Activated T-helper 9 cell treated with anti-CD3 and anti-CD28 coated beads, Interleukin-2, amount 50 U/mL, for 16 hours (primary cell): Measurements from ENCODE around the gene NACC2.
"Not testable (repeated sequence)": the region's sequence is repeated elsewhere in the genome, so short reads cannot be mapped to it uniquely, and the experiment has no call there.

ENCODE experiments used
- DNase-seq: peaks from one replicate; pipeline ENCODE4 v3.0.0-alpha.2; 2020; ENCODE audit warnings: low read depth

Gene NACC2

DNA sequence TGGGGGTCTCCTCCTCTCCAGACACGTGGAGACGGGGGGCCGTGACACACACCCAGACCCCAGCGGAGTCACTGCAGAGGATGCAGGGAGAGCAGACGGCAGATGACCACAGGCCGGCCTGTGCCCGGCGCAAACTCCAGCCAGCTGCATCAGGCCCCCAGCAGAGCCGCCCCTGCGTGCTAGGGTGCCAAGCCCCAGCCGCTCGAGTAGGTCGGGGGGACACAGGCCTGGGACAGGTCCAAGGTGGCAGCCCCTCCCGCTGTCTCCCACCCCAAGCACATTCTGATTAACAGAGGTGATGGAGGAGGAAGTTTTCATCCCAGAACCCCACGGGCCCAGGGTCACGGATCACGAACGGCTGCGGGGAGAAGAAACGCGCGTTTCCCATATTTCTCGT is 14.4 kb downstream of the NACC2 start:
- DNase-seq, result no peak

DNA sequence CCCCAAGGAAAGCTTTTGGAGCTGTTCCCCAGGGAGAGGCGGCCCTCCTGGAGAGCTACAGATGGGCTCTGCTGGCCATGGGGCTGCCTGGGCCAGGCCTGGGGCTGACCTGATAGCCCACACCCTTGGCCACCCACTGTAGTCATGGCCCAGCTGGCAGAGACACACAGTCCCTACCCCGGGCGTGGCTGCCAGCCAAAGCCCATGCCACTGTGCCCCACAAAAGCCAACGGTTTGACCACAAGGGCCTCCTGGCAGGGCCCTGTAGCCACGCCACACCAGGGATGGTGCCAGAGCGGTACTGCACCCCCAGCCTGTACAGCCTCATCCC is 15.2 kb downstream of the NACC2 start:
- DNase-seq, result no peak

DNA sequence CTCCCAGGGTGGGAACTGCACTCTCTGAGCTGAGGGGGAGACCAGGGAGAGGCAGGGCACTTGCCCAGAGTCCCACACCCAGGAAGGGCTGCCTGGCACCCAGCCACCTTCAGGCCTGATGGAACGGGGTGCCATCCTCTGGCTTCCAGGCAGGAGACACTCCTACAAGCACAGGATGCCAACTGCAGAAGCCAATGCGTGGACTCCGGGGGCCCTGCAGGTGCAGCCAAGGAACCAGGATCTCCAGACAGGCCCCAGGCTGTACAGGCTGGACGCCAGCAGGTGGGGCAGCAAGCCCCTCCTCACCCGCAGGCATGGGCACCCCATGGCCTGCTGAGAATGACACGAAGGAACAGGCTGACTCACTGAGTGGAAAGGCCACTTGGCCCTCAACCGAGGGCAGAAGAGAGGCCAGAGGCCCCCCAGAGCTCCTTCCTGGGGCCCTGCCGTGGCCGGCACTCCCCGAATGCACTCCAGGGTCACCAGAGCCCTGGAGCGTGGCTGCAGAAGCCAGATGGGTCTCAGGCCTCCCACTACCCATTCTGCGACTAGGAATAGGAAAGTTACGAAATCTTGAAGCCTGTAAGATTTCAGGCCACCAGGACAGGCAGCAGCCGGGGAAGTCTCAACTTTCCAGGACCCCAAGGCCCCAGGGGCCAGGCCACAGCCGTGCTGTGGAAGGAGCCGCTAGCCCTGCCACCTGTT is 15.7 kb downstream of the NACC2 start:
- no peak for DNase-seq

DNA sequence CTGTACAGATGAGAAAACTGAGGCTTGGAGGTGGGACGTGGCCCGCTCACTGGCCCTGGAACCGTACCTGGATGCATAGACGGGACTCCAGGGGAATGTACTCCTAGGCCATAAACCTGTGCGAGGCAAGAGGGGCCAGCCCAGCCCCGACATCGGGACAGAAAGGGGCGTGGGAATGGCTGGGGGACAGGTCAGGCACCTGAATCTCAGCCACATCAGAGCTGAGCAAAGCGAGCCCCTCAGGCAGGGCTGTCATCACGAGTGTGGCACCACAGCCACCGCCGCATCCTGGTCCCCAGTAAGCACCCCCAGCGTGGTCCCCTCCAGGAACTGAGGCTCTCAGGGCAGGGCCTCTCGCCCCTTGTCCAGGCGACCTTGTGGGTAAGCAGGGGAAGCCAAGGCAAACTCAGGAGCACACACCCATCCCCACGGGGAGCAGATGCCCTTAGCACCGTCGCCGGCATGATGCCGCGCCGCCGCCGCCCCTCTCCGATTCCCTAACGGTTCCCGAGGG is 16.5 kb downstream of the NACC2 start:
- DNase-seq, result no peak

DNA sequence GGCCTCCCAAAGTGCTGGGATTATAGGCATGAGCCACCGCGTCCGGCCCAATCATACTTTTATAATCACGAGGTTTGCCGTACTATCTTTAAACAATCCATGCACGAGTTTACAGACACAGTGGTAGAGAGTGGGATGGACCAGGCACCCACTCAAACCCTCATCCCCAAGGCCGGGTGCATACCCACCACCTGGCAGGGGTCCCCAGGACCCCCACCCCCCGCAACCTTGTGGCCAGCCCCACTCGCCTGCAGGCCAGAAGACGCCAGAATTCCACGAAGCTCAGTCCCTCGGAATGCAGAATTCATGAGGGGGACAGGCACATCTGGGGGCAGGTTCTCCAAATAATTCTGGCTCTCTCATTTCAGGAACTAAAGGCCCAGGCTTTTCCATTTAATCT is 17.1 kb downstream of the NACC2 start:
- DNase-seq, result no peak

DNA sequence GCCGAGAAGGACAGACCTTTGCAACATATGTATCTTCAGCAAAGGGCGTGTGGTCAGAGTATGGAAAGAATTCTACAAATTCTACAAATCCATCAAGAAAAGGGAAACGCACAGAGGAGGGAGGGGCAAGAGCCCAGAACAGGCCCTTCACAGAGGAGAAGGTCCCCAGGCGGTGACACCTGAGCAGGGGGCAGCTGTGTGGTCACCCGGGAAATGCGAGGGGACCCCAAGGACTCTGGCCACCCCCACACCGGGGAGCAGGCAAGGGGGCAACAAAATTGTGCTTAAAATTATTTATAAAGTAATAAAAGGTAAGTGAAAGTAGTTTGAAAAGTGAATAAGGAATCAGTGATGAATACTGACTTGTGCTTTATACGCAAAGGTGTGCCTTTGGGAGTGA is 17.6 kb downstream of the NACC2 start:
- DNase-seq, result no peak

DNA sequence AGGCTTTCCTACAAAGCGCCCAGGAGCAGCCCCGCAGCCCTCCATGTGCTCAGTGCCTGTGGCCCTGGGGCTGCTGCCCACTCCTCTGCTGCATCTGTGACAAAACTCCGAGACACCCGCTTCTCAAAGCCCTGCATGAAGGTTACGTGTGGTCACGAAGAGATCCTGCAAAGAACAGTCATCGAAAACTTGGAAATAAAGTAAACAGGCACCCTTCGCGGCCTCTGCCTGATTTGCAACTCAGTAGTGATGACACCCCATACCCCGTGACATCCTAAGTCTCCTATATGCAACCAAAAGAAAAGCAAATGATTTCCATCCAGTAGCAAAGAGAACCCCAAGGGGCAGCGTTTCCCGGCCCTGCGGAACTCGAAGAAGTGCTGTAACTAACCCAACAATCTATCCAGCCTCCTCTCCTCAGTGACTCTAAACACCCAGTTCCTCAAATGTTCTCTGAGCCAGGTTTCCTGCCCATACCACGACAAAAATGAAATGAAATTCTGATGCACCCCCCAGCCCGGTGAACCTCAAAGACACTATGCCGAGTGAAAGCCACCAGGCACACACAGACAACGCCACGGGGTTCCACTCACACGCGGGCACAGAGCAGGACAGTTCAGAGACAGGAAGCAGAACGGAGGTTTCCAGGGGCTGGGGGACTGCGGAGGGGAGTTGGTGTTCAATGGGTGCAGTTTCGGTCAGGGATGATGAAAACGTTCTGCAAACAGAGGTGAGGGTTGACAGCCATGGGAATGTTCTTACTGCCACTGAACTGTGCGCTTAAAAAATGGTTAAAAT is 19.0 kb downstream of the NACC2 start:
- no peak for DNase-seq

DNA sequence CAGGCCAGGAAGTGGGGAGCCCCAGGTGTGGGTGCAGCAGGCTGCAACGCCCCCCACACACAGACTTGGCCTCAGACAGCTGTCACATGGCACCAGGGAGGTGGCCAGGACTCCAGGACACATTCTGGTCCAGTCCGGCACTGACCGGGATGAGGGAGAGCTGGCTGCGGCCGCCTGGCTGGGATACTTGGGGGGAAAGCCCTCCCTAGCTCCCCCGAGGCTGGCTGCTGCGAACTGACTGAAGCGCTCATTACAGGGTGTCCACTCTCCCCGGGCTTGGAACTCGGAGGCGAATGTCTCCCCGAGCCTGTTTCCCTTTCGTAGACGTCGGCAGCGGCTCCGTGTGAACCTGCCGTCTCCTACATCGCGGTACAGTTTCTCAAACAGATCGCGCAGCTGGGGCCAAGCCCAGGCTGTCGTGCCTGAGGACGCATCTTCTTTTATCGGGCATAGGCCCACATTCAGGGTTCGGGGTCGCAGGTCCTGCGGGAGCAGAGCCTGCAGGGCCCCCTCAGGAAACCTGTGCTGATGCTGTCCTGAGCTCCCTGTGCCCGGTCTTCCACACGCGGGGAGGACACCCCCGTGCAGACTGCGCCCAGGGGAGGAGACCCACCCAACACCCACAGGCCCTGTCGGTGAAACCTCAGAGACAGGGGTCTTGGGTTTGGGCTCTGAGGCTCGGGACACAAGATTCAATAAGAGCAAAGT is 19.8 kb downstream of the NACC2 start:
- no peak for DNase-seq

DNA sequence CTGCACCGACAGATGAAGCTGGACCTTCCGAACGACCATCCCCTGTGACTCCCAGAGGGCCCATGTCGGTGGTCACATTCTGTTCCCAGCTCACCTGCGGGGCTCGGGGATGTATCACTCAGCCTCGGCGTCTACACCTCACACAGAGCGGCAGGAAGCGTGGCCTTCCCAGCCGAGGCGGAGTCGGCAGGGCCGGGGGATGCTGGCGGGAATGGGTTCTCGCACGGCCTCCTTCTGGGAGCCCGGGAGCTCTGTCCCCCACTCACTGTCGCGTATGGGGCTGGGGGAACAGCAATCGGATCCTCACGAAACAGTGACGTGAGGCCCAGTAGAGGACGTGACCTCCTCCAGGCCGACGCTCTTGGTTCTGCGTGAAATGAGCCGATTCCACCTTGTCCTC is 20.4 kb downstream of the NACC2 start:
- no peak for DNase-seq

DNA sequence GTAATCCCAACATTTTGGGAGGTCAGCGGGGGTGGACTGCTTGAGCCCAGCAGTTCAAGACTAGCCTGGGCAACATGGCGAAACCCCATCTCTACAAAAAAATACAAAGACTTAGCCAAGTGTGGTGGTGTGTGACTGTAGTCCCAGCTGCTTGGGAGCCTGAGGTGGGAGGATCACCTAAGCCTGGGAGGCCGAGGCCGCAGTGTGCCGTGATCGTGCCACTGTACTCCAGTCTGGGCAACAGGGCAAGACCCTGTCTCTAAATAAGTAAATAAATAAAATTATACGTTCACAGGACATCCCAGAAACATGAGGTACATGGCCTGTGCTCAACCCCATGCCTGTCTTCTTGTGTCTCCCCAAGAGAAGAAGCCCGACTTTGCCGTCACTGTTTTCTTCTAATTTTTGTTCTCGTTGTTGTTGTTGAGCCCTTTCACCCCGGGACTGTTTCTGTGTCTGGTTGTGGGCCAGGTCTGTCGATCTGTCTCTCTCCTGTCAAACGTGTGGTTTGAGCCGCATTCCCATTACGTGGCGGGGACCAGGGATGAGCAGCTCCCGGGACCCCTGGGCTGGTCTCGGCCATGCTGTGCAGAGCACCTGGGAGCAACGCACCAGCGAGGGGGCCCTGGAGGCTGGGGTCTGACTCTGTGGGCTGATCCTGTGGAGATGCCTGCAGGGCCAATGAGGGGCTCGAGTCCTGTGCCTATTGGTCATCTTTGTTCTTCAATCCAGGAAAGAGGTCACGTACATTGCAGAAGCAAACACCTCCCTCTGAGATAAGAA is 32.2 kb downstream of the NACC2 start:
- no peak for DNase-seq

DNA sequence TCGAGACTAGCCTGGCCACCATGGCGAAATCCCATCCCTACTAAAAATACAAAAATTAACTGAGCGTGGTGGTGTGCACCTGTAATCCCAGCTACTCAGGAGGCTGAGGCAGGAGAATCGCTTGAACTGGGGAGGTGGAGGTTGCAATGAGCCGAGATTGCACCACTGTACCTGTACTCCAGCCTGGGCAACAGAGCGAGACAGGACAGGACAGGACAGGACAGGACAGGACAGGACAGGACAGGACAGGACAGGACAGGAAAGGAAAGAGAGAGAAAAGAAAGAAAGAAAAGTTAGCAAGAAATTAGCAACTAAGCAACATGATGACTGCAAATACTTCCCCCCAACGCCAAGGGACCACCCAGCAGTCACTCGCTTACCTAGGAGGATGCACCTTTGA is 33.2 kb downstream of the NACC2 start:
- not testable (repeated sequence) for DNase-seq

DNA sequence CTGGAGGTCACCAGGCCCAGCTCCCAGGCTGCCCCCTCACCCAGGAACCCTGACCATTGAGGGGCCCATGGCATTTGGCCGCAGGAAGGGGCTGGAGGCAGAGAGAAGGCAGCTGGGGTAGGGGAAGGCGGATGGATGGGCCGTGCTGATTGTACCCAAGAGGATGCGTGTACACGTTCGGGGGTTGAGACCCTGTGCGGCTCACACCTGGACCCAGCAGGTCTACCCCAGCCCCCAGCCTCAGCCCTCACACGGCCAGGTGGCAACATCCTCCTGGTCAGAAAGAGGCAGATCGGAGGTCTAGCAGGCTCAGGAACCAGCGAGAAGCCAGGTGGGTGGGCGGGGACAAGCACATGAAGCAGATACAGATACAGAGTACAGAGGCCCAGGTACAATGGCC is 33.7 kb downstream of the NACC2 start:
- DNase-seq, result no peak

DNA sequence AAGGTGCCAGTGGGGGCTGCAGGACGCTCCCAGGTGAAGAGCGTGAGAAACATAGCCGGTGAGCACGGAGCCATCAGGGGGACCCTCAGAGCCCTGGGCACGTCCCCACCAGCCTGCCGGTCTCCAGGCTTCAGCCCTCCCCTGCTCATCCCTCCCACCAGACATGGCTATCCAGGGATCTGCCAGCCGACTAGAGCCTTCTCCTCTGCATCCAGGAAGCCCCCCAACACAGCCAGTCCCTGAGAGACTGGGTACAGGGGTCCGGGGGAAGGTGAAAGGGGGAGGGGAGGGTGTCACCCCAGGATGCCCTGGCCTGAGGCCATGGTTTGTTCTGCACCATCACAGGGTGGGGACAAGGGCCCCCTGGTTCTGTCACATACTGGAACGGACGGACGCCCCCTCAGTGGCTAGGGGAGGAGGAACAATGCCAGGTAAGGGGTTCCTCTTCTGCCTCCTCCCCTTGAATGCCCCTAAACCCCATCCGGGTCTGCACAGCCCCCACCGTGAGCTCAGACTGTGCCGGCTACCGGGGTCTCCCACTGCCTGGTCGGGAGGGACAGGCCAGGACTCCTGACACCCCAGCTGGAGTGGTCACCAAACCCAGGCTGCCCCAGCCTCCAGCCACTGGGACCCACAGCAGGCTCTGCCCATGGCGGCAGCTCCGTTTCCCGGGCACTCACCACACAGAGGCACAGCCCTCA is 34.3 kb downstream of the NACC2 start:
- no peak for DNase-seq

DNA sequence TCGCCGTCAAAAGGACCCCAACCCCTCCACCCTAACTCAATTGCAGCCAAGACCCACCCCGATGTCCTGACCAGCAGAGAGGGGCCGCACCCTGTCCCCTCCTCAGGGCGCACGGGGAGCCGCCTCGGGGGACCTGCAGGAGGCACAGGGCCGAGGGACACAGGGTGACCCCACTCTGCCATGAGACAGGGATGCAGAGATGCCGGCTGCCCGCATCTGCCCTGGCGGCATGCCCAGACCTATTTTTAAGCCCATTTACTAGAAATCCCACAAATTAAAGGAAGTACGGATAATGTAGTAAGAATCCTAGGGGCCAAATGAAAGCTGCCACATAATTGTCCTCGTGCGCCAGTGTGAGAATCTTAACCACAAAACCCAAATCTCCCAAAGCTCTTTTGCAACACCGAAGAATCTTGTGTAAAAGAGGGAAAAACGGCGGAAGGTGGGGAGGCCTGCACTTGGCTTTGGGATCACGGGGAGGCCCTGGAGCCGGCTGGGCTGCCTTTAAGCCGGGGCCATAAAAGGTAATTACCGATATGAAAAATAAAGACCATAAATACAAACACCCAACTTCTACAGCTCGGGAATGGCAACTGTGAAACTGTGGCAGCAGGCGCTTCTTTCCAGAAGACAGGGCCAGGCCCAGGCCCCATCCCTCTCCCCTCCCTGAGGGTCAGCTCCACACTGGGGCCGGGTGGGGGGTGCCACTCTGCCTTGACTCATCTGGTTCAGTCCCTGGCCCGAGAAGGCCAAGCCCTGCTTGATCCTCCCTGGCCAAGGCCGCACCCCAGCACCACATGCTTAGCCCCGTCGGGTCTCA is 35.0 kb downstream of the NACC2 start:
- no peak for DNase-seq

DNA sequence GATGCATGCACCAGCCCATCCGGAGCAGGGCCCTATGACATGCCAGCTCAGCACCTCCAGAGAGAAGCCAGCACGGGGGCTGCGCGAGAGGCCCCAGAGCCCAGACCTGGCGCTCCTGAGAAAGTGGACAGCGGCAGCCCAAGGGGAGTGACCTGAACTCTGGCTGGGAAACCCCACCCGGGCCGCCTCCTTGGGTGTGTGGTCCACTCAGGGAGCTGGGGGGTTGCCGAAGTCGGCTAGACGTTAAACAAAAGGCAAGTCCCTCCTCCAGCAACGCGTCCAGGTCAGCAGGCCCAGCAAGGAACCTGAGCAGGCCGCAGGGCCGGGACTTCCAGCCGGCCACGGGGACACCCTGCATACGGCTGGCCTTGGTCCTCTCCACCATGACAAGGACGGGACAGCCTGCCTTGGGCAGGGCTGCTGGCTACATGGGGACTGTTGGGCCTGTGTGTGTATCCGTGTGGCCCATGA is 35.7 kb downstream of the NACC2 start:
- no peak for DNase-seq

DNA sequence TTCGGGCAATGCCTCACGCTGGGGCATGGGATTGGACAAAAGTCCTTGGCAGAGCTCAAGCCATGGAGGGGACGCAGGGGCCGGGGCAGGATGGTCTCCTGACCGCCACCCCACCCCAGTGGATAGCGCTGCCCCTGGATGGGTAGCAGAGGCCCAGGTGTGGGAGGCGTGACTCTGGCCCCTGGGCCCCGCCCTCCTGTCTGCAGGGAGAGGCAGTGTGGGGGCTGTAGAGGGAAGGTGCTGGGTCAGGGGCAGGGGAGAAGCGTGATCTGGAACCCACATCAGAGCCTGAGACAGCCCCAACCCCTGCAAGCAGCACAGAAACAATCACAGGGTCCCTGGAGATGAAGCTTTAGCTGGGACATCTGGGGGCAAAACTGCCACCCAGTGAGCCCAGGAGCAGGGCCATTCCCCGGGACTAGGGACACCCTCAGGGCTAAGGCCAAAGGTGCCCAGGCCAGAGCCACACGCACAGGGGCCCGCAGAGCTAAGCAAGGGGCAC is 36.2 kb downstream of the NACC2 start:
- DNase-seq, result no peak

DNA sequence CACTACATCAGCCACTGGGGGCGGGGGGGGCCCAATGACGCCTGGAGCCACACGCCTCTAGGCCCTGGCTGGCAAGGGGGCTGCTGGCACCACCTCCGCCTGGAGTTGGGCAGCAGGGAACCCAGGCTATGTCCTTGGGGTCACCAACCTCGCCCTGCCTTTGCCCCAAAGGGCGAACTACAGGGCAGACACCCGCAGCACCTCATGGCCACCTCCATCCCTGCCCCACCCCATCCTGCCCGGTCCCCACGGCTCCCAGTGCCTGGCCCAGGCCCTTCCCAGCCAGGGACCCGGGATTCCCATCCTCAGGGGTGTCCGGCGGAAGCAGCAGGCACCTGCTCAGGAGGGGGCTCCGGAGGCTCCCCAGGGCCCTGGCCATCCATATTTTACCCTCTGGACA is 37.0 kb downstream of the NACC2 start:
- DNase-seq, result no peak

DNA sequence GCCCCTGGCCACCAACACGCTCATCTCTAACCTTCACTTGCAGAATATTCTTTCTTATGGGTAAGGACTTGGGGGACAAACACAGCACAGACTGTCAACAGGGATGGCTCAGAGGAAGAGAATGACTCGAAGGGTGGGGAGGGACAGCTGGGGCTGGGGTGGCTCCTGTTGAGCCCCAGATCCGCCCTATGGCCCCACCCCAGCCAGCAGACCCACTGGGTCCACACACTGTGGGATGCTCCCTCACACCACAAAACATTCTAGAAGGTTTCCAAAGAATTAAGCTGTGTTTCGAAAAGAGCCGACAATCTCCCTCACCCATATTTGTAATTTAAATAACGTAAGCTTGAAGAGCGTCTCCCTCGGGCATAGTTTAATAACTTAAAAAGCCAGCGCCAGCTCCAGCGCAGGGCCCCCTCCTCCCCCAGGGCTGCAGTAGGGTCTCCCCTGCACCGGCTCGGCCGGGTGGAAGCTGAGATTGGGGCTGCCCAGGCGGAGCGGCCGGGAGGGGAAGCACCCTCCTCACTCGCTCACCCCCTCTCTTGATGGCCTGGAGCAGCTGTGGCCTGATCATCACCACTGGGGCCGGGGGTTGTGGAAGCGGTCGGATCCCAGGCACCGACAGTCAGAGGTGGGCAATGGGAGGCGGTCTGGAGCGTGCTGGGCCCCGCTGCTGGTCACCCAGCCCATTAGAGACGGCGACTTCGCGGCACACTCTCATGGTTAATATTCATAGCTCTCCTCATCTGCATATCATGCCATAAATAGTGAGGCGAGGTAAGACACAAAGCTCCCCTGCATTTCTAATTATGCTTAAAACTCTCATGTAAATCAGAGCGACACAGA is 37.6 kb downstream of the NACC2 start:
- no peak for DNase-seq

DNA sequence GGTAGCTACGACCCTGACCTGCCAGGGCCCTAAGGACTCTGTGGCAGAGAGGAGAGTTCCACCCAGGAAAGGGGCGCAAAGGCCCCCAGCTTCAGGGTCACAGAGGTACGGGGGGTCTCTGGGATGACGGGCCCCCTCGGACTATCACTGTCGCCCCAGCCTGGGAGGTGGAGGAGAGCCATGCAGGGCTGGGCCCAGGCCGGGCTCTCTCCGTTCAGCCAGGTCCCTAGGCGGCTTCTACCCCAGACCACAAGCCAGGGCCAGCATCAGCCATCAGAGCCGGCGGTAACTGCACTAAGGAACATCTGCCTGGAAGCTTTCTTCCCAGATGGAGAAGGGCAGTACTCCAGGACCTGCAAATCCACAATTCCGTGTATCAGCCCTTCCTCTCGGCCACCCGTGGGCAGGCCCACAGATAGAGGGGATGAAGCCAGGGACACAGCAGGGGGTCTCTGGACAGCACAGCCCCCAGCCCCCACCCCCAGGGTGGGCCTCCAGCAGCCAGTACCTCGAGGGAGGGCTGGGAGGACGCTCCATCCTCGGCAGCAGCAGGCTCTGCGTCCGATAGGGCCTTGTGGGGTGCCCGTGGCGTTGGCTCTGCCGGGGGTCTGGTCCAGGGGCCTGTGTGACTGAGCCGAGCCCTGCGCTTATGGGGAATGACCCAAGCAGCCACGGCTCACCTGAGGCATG is 38.4 kb downstream of the NACC2 start:
- no peak for DNase-seq
